ENCODE results near the gene GUSB. TPM values are rescaled to one million over a fixed set of nuclear protein-coding genes. Genes with fewer than 3 reads are reported as not detected.

GUSB gene
- total and polyA plus RNA-seq, 2 of the 8 experiments (the other 6 are each of a cell fraction or from before 2014, with no cell fraction given), result 43.6 to 71.3 TPM

GRCh38 chr7:65925040-65925439, 57.0 kb downstream of the GUSB start:
- no peak overlapping the region for H3K27ac ChIP-seq (ENCODE audit: low read depth, low read length)
- no peak overlapping the region for H3K9ac ChIP-seq (replicated peaks in 1 of 4; ENCODE audit: extremely low read depth in 1 of 4, low read depth in 3 of 4, low read length in 3 of 4)
- CTCF ChIA-PET (ENCODE audit: partially characterized antibody), result no interaction called here
- WGBS, 2 experiments (ENCODE audit: extremely low coverage in 1 of 2, insufficient coverage in 1 of 2, insufficient read length in 1 of 2, insufficient replicate concordance in 2 of 2, low coverage in 1 of 2, low lambda C conversion rate in 2 of 2, missing lambda C conversion rate in 1 of 2), result 88% methylated on average over 3 of the region's 3 CpGs; no CpG with 5 or more reads in 1 of the 2 experiments
- no peaks in the 10 kb centered on the region for H3K9me3 ChIP-seq (ENCODE audit: insufficient read depth in 2 of 2, low read depth in 1 of 2, low read length in 1 of 2)
- H4K91ac ChIP-seq (replicated peaks; ENCODE audit: insufficient read length, low read length), result no peak overlapping the region
- no peaks in the 10 kb centered on the region for H3K27me3 ChIP-seq (replicated peaks in 1 of 4; ENCODE audit: control insufficient read depth in 3 of 4, extremely low read depth in 1 of 4, insufficient read depth in 3 of 4, low read length in 3 of 4)
- H3K4me2 ChIP-seq (ENCODE audit: insufficient read depth in 1 of 2, low read depth in 2 of 2, low read length in 2 of 2), result no peak overlapping the region
- H3K79me1 ChIP-seq (ENCODE audit: low read depth, low read length), result no peaks in the 10 kb centered on the region; the same call in 1 of the 2 replicates
- POLR2A ChIA-PET (ENCODE audit: partially characterized antibody), result no interaction called here
- H3K18ac ChIP-seq (ENCODE audit: extremely low read depth, low read length), result no peak overlapping the region
- no peak for FAIRE-seq
- H2BK12ac ChIP-seq (ENCODE audit: low read depth, low read length), result no peak overlapping the region
- H2AK5ac ChIP-seq (ENCODE audit: low read depth, low read length), result no peak overlapping the region
- H3K56ac ChIP-seq (replicated peaks; ENCODE audit: insufficient read length, low read depth, low read length), result no peak overlapping the region
- no peak overlapping the region for H2BK120ac ChIP-seq (replicated peaks; ENCODE audit: low read depth, low read length)
- no peak overlapping the region for H3K4me3 ChIP-seq (ENCODE audit: extremely low read depth in 1 of 4, insufficient read depth in 2 of 4, low read depth in 3 of 4, low read length in 4 of 4)
- TF ChIP-seq EP300 (IDR thresholded peaks at IDR 0.05; ENCODE audit: borderline replicate concordance in 1 of 2, low read depth in 2 of 2, low read length in 2 of 2) (no peak), EZH2 (IDR thresholded peaks at IDR 0.05; ENCODE audit: low read depth, low read length, severe bottlenecking) (no peak)
- no peak overlapping the region for H4K5ac ChIP-seq (ENCODE audit: insufficient read length, low read depth, low read length)
- no peaks in the 10 kb centered on the region for H3K36me3 ChIP-seq (ENCODE audit: control insufficient read depth in 2 of 4, insufficient read depth in 4 of 4, low read length in 3 of 4)
- no peak overlapping the region for H2BK5ac ChIP-seq (ENCODE audit: low read depth, low read length)
- H4K20me1 ChIP-seq (replicated peaks in 1 of 2; ENCODE audit: control insufficient read depth in 1 of 2, insufficient read depth in 2 of 2, low read length in 2 of 2), result peaks cover 0 to 5% of the 10 kb centered on the region in 2 experiments
- no peaks in the 10 kb centered on the region for H3K23me2 ChIP-seq (ENCODE audit: low read depth, low read length)
- H4K8ac ChIP-seq (ENCODE audit: extremely low read depth, insufficient read depth, low read length), result no peak overlapping the region
- no peak overlapping the region for H2AFZ ChIP-seq (ENCODE audit: low read length)
- no peak overlapping the region for H3K4ac ChIP-seq (replicated peaks; ENCODE audit: insufficient read length, low read depth, low read length)
- no peak overlapping the region for H2BK15ac ChIP-seq (ENCODE audit: low read length)
- no peak for DNase-seq (ENCODE audit: low read depth in 1 of 2, low spot score in 2 of 2)
- no peak overlapping the region for H3K23ac ChIP-seq (ENCODE audit: insufficient read length)
- H3K79me2 ChIP-seq (ENCODE audit: control insufficient read depth in 1 of 2, insufficient read depth in 2 of 2, low read length in 2 of 2), result peaks cover 0 to 30% of the 10 kb centered on the region in 2 experiments; a peak in 2 of 4 replicates
- H3K4me1 ChIP-seq (replicated peaks in 1 of 4; ENCODE audit: control insufficient read depth in 3 of 4, insufficient read depth in 4 of 4, low read length in 3 of 4), result no peaks in the 10 kb centered on the region; a peak in 1 of 7 replicates
- no peak overlapping the region for H2BK20ac ChIP-seq (ENCODE audit: low read length)
- no peak overlapping the region for H3K14ac ChIP-seq (ENCODE audit: insufficient read length)

Measured in H1 (cell line).